HCT116 (cell line): ENCODE measurements around the gene CHPT1.

Experiments
- CBX3 ChIP-seq: IDR thresholded peaks from 2 replicates; pipeline ENCODE4 v1.6.1; 2012; ENCODE audit warnings: low read depth
- CTCF ChIP-seq, 3 experiments: fragments of 200-600 bp in 1 of 3; sonication (generic) in 1 of 3; IDR thresholded peaks in 2 of 3; conservative IDR thresholded peaks in 1 of 3; 2 replicates each; pipeline ENCODE4 v1.5.1; 2012 to 2017; ENCODE audit warnings: low read depth in 2 of 3, low read length in 2 of 3, antibody characterized with exemption in 1 of 3, borderline replicate concordance in 1 of 3, control low read depth in 1 of 3, mild to moderate bottlenecking in 1 of 3, mixed read lengths in 1 of 3, mixed run types in 1 of 3, moderate library complexity in 1 of 3; ENCODE audit not compliant: insufficient read depth in 1 of 3
- EZH2 ChIP-seq: fragments of 200-600 bp; sonication (generic); IDR thresholded peaks from 2 replicates; pipeline ENCODE4 v1.6.1; 2017; ENCODE audit warnings: antibody characterized with exemption, mixed run types
- JUND ChIP-seq: IDR thresholded peaks from 2 replicates; pipeline ENCODE4 v1.6.1; 2012
- POLR2AphosphoS5 ChIP-seq: IDR thresholded peaks from 2 replicates; pipeline ENCODE4 v1.6.1; 2011; ENCODE audit warnings: mild to moderate bottlenecking, low read depth, low read length, moderate library complexity
- REST ChIP-seq: IDR thresholded peaks from 2 replicates; pipeline ENCODE4 v1.6.1; 2012; ENCODE audit warnings: low read depth
- YY1 ChIP-seq: IDR thresholded peaks from 2 replicates; pipeline ENCODE4 v1.6.1; 2011; ENCODE audit warnings: low read length, low read depth, moderate library complexity, mild to moderate bottlenecking; ENCODE audit not compliant: insufficient replicate concordance; ENCODE audit errors: extremely low read depth
- ZNF274 ChIP-seq: fragments of 200-500 bp; sonication (Bioruptor generic); IDR thresholded peaks from 2 replicates; pipeline ENCODE4 v1.6.1; 2014; ENCODE audit warnings: mild to moderate bottlenecking, low read depth, low read length, inconsistent platforms

GRCh38 chr12:101647711-101648110 lies 49.7 kb upstream of the CHPT1 start:
- TF ChIP-seq CTCF (IDR thresholded peaks at IDR 0.05 in 2 of 3, conservative IDR thresholded peaks at IDR 0.05 in 1 of 3; ENCODE audit: borderline replicate concordance in 1 of 3, insufficient read depth in 1 of 3, low read depth in 2 of 3, low read length in 2 of 3) (no peak), REST (no peak), POLR2AphosphoS5 (no peak), ZNF274 (no peak), JUND (no peak), CBX3 (no peak), EZH2 (no peak), YY1 (no peak)
